Measurements from ENCODE around the gene SPATS2L.

GRCh38 chr2:200430017-200430416 is 123.5 kb downstream of the SPATS2L start:
- TF ChIP-seq CTCF (IDR thresholded peaks at IDR 0.05), result no peak
- no peak for TF ChIP-seq POLR2A (IDR thresholded peaks at IDR 0.05)

All from lower leg skin (tissue), 3 donors.